H1 (cell line): Measurements from ENCODE around the gene KLHL2. TPM values are rescaled to one million over a fixed set of nuclear protein-coding genes. Genes with fewer than 3 reads are reported as not detected.

Experiments
- EZH2 ChIP-seq: fragments of 200-600 bp; sonication (generic); IDR thresholded peaks from 2 replicates; pipeline ENCODE4 v1.7.1; 2012; ENCODE audit warnings: low read depth, mild to moderate bottlenecking, moderate library complexity, low read length, inconsistent platforms; ENCODE audit not compliant: severe bottlenecking
- HDAC2 ChIP-seq, 2 experiments: fragments of 300-600 bp in 1 of 2; sonication (generic) in 1 of 2; IDR thresholded peaks; 2 replicates each; pipeline ENCODE4 v1.6.1; 2011 to 2012; ENCODE audit warnings: low read depth in 2 of 2, low read length in 2 of 2, mild to moderate bottlenecking in 2 of 2, moderate library complexity in 2 of 2, borderline replicate concordance in 1 of 2, inconsistent platforms in 1 of 2
- KDM1A ChIP-seq: fragments of 200-600, 300-600 bp; sonication (generic); IDR thresholded peaks from 2 replicates; pipeline ENCODE4 v1.7.1; 2016; ENCODE audit warnings: mild to moderate bottlenecking, low read length, borderline replicate concordance
- KDM5A ChIP-seq: fragments of 200-600 bp; IDR thresholded peaks from 2 replicates; pipeline ENCODE4 v1.7.1; 2012; ENCODE audit warnings: mild to moderate bottlenecking, low read length, inconsistent platforms, mixed read lengths
- SIN3A ChIP-seq, 2 experiments: IDR thresholded peaks in 1 of 2; conservative IDR thresholded peaks in 1 of 2; 2 replicates each; pipeline ENCODE4 v1.6.1; 2011 to 2012; ENCODE audit warnings: low read length in 2 of 2, improper control_type of control experiment in 1 of 2, low read depth in 1 of 2, mild to moderate bottlenecking in 1 of 2
- SP2 ChIP-seq: IDR thresholded peaks from 2 replicates; pipeline ENCODE4 v1.6.1; 2012; ENCODE audit warnings: mild to moderate bottlenecking, low read length, inconsistent platforms
- SP4 ChIP-seq: IDR thresholded peaks from 2 replicates; pipeline ENCODE4 v1.6.1; 2012; ENCODE audit warnings: low read length, inconsistent platforms
- SUZ12 ChIP-seq: fragments of 200-600 bp; sonication (generic); IDR thresholded peaks from 2 replicates; pipeline ENCODE4 v1.6.1; 2012; ENCODE audit warnings: mild to moderate bottlenecking, inconsistent platforms, low read length, moderate library complexity, mixed read lengths
- polyA plus RNA-seq, 7 experiments: library from polyadenylated mRNA; depleted of rRNA in 3 of 7; stranded (reverse) in 5 of 7; unstranded in 2 of 7; fragments of >200 nt in 5 of 7; fragments of 200-250 nt in 2 of 7; gene quantifications; 1 replicate in 5 of 7; 2 replicates in 1 of 7; 4 replicates in 1 of 7; pipeline versions ENCODE4 v1.2.1 to v1.2.3, GENCODE V29; 2011 to 2013; ENCODE audit warnings: missing spikeins in 2 of 7, mixed read lengths in 2 of 7
- total RNA-seq: library from RNA; stranded (reverse); fragmentation: NEBNext Ultra II Directional; extraction: Animal tissue kit (Norgen Biotek cat#: 25700); gene quantifications from 2 replicates; pipeline ENCODE4 v1.2.1, GENCODE V29; 2021
- TF ChIP-seq, protein P1 (sequence below): fragments of 300-600 bp; sonication (generic); IDR thresholded peaks from 2 replicates; pipeline ENCODE4 v1.7.1; 2012; ENCODE audit warnings: low read length, moderate library complexity, mild to moderate bottlenecking, inconsistent platforms; ENCODE audit not compliant: insufficient replicate concordance
- TF ChIP-seq, protein P2 (sequence below): IDR thresholded peaks from 2 replicates; pipeline ENCODE4 v1.6.1; 2012; ENCODE audit warnings: low read length, inconsistent platforms

Gene KLHL2
- total and polyA plus RNA-seq, 2 of the 8 experiments (the other 6 are each of a cell fraction or from before 2014, with no cell fraction given), result 5.2 to 12.0 TPM

DNA sequence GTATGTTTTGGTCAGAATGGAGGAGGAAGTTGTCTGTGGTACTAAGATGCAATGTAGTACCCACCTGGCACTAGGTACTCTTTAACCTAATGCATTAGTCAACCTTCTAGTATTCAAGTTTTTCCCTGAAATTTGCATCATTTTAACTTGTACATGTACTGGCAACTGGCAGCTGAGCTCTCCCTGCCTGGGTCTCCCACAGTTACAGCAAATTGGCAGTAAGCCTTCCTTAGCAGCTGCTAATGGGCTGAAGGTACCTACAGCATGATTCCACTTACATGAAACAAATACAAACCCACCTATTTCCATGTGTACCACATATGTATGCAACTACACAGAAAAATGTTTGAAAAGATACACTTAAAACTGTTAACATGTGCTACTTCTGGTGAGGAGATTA, 8.1 kb upstream of the KLHL2 start (continued):
- TF ChIP-seq, protein P1, sequence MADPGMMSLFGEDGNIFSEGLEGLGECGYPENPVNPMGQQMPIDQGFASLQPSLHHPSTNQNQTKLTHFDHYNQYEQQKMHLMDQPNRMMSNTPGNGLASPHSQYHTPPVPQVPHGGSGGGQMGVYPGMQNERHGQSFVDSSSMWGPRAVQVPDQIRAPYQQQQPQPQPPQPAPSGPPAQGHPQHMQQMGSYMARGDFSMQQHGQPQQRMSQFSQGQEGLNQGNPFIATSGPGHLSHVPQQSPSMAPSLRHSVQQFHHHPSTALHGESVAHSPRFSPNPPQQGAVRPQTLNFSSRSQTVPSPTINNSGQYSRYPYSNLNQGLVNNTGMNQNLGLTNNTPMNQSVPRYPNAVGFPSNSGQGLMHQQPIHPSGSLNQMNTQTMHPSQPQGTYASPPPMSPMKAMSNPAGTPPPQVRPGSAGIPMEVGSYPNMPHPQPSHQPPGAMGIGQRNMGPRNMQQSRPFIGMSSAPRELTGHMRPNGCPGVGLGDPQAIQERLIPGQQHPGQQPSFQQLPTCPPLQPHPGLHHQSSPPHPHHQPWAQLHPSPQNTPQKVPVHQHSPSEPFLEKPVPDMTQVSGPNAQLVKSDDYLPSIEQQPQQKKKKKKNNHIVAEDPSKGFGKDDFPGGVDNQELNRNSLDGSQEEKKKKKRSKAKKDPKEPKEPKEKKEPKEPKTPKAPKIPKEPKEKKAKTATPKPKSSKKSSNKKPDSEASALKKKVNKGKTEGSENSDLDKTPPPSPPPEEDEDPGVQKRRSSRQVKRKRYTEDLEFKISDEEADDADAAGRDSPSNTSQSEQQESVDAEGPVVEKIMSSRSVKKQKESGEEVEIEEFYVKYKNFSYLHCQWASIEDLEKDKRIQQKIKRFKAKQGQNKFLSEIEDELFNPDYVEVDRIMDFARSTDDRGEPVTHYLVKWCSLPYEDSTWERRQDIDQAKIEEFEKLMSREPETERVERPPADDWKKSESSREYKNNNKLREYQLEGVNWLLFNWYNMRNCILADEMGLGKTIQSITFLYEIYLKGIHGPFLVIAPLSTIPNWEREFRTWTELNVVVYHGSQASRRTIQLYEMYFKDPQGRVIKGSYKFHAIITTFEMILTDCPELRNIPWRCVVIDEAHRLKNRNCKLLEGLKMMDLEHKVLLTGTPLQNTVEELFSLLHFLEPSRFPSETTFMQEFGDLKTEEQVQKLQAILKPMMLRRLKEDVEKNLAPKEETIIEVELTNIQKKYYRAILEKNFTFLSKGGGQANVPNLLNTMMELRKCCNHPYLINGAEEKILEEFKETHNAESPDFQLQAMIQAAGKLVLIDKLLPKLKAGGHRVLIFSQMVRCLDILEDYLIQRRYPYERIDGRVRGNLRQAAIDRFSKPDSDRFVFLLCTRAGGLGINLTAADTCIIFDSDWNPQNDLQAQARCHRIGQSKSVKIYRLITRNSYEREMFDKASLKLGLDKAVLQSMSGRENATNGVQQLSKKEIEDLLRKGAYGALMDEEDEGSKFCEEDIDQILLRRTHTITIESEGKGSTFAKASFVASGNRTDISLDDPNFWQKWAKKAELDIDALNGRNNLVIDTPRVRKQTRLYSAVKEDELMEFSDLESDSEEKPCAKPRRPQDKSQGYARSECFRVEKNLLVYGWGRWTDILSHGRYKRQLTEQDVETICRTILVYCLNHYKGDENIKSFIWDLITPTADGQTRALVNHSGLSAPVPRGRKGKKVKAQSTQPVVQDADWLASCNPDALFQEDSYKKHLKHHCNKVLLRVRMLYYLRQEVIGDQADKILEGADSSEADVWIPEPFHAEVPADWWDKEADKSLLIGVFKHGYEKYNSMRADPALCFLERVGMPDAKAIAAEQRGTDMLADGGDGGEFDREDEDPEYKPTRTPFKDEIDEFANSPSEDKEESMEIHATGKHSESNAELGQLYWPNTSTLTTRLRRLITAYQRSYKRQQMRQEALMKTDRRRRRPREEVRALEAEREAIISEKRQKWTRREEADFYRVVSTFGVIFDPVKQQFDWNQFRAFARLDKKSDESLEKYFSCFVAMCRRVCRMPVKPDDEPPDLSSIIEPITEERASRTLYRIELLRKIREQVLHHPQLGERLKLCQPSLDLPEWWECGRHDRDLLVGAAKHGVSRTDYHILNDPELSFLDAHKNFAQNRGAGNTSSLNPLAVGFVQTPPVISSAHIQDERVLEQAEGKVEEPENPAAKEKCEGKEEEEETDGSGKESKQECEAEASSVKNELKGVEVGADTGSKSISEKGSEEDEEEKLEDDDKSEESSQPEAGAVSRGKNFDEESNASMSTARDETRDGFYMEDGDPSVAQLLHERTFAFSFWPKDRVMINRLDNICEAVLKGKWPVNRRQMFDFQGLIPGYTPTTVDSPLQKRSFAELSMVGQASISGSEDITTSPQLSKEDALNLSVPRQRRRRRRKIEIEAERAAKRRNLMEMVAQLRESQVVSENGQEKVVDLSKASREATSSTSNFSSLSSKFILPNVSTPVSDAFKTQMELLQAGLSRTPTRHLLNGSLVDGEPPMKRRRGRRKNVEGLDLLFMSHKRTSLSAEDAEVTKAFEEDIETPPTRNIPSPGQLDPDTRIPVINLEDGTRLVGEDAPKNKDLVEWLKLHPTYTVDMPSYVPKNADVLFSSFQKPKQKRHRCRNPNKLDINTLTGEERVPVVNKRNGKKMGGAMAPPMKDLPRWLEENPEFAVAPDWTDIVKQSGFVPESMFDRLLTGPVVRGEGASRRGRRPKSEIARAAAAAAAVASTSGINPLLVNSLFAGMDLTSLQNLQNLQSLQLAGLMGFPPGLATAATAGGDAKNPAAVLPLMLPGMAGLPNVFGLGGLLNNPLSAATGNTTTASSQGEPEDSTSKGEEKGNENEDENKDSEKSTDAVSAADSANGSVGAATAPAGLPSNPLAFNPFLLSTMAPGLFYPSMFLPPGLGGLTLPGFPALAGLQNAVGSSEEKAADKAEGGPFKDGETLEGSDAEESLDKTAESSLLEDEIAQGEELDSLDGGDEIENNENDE, result no peak
- TF ChIP-seq HDAC2 (IDR thresholded peaks at IDR 0.05; ENCODE audit: borderline replicate concordance in 1 of 2, low read depth in 2 of 2, low read length in 2 of 2) (no peak), SUZ12 (no peak), SP4 (no peak), SP2 (no peak), SIN3A (conservative IDR thresholded peaks at IDR 0.05 in 1 of 2, IDR thresholded peaks at IDR 0.05 in 1 of 2; ENCODE audit: low read depth in 1 of 2, low read length in 2 of 2) (no peak), KDM5A (no peak), EZH2 (no peak), KDM1A (no peak)
- TF ChIP-seq, protein P2, sequence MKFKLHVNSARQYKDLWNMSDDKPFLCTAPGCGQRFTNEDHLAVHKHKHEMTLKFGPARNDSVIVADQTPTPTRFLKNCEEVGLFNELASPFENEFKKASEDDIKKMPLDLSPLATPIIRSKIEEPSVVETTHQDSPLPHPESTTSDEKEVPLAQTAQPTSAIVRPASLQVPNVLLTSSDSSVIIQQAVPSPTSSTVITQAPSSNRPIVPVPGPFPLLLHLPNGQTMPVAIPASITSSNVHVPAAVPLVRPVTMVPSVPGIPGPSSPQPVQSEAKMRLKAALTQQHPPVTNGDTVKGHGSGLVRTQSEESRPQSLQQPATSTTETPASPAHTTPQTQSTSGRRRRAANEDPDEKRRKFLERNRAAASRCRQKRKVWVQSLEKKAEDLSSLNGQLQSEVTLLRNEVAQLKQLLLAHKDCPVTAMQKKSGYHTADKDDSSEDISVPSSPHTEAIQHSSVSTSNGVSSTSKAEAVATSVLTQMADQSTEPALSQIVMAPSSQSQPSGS, result no peak
